ENCODE measurements around the gene CAPS2.

CAPS2 gene

DNA sequence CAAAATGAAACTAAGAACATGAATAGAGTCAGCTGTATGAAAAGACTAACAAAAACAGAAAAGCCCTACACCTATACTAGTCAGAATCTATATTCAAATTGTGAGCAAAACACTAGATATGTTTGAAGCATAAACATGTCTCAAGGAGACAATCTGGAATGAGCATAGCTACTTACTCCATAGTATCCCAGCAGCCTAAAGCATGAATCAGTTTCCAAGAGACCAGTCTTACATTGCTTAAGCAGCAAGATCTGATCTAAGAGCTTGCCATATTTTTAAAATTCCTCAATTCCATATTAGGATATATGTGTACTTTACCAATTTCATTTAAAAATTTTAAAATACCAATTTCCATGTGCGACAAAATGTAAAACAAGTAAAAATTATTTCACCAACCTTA lies 7.7 kb downstream of the CAPS2 start:
- Mint-ChIP-seq H3K27me3 (ENCODE audit: low read depth) (no peaks in the 10 kb centered on the region), H3K4me3 (no peak overlapping the region), H3K36me3 (ENCODE audit: low read depth) (no peaks in the 10 kb centered on the region), H3K4me1 (no peaks in the 10 kb centered on the region), H3K27ac (no peak overlapping the region), H3K9me3 (no peaks in the 10 kb centered on the region)
- TF ChIP-seq CTCF (IDR thresholded peaks at IDR 0.05; ENCODE audit: unreplicated experiment in 3 of 3) = no peak

DNA sequence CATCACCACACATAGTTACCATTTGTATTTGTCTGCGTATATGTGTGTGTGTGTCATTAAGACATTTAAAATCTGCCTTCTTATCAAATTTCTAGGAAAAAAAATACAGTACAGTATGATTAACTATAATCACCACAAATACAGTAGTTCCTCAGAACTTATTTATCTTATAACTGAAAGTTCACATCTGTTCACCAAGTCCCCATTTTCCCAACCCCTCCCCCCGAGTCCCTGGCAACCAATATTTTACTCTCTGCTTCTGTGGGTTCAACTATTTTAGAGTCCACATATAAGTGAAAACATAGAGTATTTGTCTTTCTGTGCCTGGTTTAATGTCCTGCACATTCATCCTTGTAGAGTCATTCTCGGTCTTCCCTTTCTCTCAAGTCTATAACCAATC lies 12.3 kb downstream of the CAPS2 start:
- Mint-ChIP-seq H3K4me3 (no peak overlapping the region), H3K4me1 (no peaks in the 10 kb centered on the region), H3K27ac (no peak overlapping the region), H3K9me3 (no peaks in the 10 kb centered on the region), H3K36me3 (ENCODE audit: low read depth) (no peaks in the 10 kb centered on the region), H3K27me3 (ENCODE audit: low read depth) (no peaks in the 10 kb centered on the region)
- TF ChIP-seq CTCF (IDR thresholded peaks at IDR 0.05; ENCODE audit: unreplicated experiment in 3 of 3) = no peak

- Mint-ChIP-seq H3K9me3 (no peaks in the 10 kb centered on the region), H3K27me3 (ENCODE audit: low read depth) (no peaks in the 10 kb centered on the region), H3K36me3 (ENCODE audit: low read depth) (no peaks in the 10 kb centered on the region), H3K27ac (no peak overlapping the region), H3K4me1 (no peaks in the 10 kb centered on the region), H3K4me3 (no peak overlapping the region)
- TF ChIP-seq CTCF (IDR thresholded peaks at IDR 0.05; ENCODE audit: unreplicated experiment in 3 of 3) = no peak
Observed at GRCh38 chr12:75315518-75315917, 14.6 kb downstream of the CAPS2 start.

GRCh38 chr12:75311369-75311768 lies 18.8 kb downstream of the CAPS2 start:
- Mint-ChIP-seq H3K36me3 (ENCODE audit: low read depth) (no peaks in the 10 kb centered on the region), H3K27ac (no peak overlapping the region), H3K9me3 (no peaks in the 10 kb centered on the region), H3K4me1 (no peaks in the 10 kb centered on the region), H3K4me3 (no peak overlapping the region), H3K27me3 (ENCODE audit: low read depth) (no peaks in the 10 kb centered on the region)
- TF ChIP-seq CTCF (IDR thresholded peaks at IDR 0.05; ENCODE audit: unreplicated experiment in 3 of 3) = no peak

- H3K4me3 Mint-ChIP-seq = no peak overlapping the region
- no peaks in the 10 kb centered on the region for H3K27me3 Mint-ChIP-seq (ENCODE audit: low read depth)
- no peak for TF ChIP-seq CTCF (IDR thresholded peaks at IDR 0.05; ENCODE audit: unreplicated experiment in 3 of 3)
- H3K27ac Mint-ChIP-seq = no peak overlapping the region
- no peaks in the 10 kb centered on the region for H3K4me1 Mint-ChIP-seq
- peaks cover 8% of the 10 kb centered on the region for H3K36me3 Mint-ChIP-seq (ENCODE audit: low read depth)
- H3K9me3 Mint-ChIP-seq = peaks cover 4% of the 10 kb centered on the region
Observed at GRCh38 chr12:75308279-75308678, 21.8 kb downstream of the CAPS2 start.

DNA sequence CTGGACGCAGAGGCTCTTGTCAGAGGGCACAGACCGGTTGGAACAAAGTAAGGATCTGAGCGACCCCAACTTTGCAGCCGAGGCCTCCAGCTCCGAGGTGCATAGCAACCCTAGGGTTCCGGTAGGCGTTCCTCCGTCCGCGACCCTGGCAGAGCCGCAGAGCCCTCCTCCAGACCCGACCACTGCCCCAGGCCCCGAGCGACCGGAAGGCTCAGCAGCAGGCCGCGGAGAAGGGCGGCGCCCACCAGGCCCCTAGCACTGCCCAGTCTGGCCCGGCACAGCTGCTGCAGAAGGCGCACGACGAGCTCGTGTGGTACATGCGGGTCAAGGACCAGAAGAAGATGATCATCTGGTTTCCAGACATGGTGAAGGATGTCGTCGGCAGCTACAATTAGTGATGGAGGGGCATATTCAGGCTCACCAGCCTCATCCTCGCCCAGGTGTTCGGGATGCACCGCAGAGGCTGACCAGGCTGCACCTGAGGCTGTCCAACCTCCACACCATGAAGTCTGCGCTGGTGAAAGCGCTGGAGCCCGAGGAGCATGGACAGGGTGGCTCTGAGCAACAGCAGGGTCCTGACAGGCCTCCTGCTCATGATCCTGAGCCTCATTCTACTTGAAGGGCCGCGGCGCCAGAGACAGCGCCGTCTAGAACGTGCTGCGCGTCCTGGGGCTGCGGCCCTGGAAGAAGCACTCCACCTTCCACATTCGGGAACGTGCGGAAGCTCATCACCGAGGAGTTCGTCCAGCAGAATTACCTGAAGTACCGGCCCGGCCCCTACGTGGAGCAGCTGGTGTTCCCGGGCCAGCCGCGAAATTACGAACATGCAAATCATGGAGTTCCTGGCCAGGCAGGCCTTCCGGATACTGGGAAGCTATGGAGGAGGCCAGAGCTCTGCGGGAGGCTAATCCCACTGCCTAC lies 24.5 kb downstream of the CAPS2 start:
- H3K4me1 Mint-ChIP-seq = no peaks in the 10 kb centered on the region
- H3K36me3 Mint-ChIP-seq (ENCODE audit: low read depth) = peaks cover 8% of the 10 kb centered on the region
- H3K27me3 Mint-ChIP-seq (ENCODE audit: low read depth) = no peaks in the 10 kb centered on the region
- no peak overlapping the region for H3K27ac Mint-ChIP-seq
- peaks cover 6% of the 10 kb centered on the region for H3K9me3 Mint-ChIP-seq
- no peak overlapping the region for H3K4me3 Mint-ChIP-seq
- no peak for TF ChIP-seq CTCF (IDR thresholded peaks at IDR 0.05; ENCODE audit: unreplicated experiment in 3 of 3)

Measured in nephron (organoid).